Activated naive CD8-positive, alpha-beta T cell treated with anti-CD3 and anti-CD28 coated beads, Interleukin-2, amount 50 U/mL, for 24 hours (primary cell): ENCODE measurements around the gene MGP.
A peak's percentile ranks its signal among the peaks of the same experiment; 100 is the strongest.

Experiments used
- ATAC-seq: fragments of 150-1000 bp; cut with Tn5 transposase; one replicate; pipeline ENCODE4 v1.10.0; 2021
- DNase-seq: peaks from one replicate; pipeline ENCODE4 v3.0.0; 2021
- H3K27ac Mint-ChIP-seq: one replicate; pipeline ENCODE4 v1.8.0; 2021; ENCODE audit warnings: mild to moderate bottlenecking, mixed read lengths
- H3K27me3 Mint-ChIP-seq: one replicate; pipeline ENCODE4 v1.8.0; 2021; ENCODE audit warnings: mixed read lengths
- H3K36me3 Mint-ChIP-seq: one replicate; pipeline ENCODE4 v1.8.0; 2021; ENCODE audit warnings: low read depth, mixed read lengths
- H3K4me1 Mint-ChIP-seq: one replicate; pipeline ENCODE4 v1.8.0; 2021; ENCODE audit warnings: mixed read lengths
- H3K4me3 Mint-ChIP-seq: one replicate; pipeline ENCODE4 v1.8.0; 2021; ENCODE audit warnings: mild to moderate bottlenecking, moderate library complexity, mixed read lengths
- H3K9me3 Mint-ChIP-seq: one replicate; pipeline ENCODE4 v1.8.0; 2021; ENCODE audit warnings: mixed read lengths

Gene MGP

DNA sequence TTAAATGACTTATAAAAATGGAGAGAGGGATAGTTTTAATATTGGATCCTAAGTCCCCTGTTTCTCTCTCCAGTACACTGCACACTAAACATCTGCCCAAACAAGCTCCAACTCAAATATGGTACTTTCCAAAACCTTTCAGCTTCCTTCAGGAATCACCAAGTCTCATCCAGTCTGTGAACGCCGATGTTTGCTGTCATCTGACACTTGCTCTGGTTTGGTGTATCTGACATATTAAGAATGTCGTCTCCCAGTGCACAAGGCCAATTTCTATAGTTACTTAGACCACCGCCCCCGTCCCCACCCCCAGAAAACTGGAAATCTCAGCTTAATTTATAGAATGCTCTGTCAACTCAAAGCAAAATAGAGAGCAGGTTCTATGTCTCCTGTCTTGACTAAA is 5.0 kb upstream of the MGP start:
- Mint-ChIP-seq H3K9me3 (no peaks in the 10 kb centered on the region), H3K27ac (no peak overlapping the region), H3K36me3 (no peaks in the 10 kb centered on the region), H3K4me1 (peaks cover 14% of the 10 kb centered on the region), H3K4me3 (no peak overlapping the region), H3K27me3 (peaks cover 10% of the 10 kb centered on the region)
- ATAC-seq, result no peak
- DNase-seq, result no peak

DNA sequence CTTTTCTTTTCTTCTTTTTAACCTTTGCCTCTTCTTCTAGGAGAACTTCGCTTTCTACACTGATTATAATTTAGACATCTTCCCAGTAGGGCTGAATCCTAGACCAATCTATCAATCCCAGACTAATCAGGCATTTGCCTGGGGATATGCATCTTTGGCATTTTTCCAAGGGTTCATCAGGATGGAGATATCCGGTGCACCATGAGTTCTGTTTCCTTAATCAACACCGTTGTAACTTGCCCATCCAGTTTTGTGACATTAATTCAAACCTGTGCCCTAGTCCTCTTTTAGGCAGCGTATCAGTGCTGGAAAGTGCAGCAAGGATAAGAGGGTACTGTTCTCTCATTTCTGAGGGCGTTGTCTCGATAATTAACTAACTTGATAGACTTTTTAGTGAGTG is 617 bp upstream of the MGP start:
- Mint-ChIP-seq H3K4me1 (peaks cover 34% of the 10 kb centered on the region), H3K27me3 (peaks cover 10% of the 10 kb centered on the region), H3K4me3 (no peak overlapping the region), H3K27ac (no peak overlapping the region), H3K9me3 (no peaks in the 10 kb centered on the region), H3K36me3 (no peaks in the 10 kb centered on the region)
- DNase-seq (no peak), ATAC-seq (no peak)

DNA sequence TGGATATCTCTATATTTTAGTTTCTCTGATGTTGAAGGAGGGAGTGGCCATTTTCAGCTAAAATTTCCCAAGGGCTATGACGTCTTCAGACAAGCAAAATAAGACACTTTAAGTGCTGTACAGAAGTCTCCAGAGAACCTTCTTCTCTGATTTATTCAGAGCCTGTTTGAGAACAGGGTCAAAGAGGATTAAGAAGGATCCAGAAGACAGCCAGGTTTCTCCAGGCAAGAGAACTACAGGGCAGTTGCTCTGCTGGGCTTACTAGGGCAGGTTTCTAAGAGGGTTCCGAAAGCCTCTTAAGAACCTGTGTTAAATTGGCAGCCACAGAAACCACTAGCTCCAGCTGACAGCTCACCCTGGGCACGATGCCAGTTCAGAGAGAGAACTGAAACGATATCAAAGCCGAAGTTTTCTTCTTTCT is 1.2 kb downstream of the MGP start:
- peaks cover 42% of the 10 kb centered on the region for H3K4me1 Mint-ChIP-seq
- peak overlapping the region; percentile 46 for H3K4me3 Mint-ChIP-seq
- peak overlapping the region; percentile 33 for H3K27ac Mint-ChIP-seq
- peak; percentile 89 for ATAC-seq
- H3K27me3 Mint-ChIP-seq, result peaks cover 10% of the 10 kb centered on the region
- H3K36me3 Mint-ChIP-seq, result no peaks in the 10 kb centered on the region
- no peaks in the 10 kb centered on the region for H3K9me3 Mint-ChIP-seq
- peak; percentile 76 for DNase-seq

DNA sequence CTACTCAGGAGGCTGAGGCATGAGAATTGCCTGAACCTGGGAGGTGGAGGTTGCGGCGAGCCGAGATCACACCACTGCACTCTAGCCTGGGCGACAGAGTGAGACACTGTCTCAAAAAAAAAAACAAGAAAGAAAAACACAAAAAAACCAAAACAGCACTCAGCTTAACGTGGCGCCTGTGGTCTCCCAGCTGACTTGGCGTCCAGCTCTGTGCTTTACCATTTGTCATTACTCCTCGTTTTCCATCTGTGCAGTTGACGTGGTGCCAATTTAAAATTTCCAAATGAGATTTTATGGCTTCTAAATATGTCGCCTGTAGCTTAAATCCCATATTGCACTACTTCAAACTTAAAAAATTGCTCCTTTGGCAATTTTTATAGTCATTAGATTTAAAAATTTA is 2.0 kb downstream of the MGP start:
- DNase-seq (no peak), ATAC-seq (no peak)
- H3K27ac Mint-ChIP-seq, result no peak overlapping the region
- peaks cover 10% of the 10 kb centered on the region for H3K27me3 Mint-ChIP-seq
- no peaks in the 10 kb centered on the region for H3K9me3 Mint-ChIP-seq
- no peak overlapping the region for H3K4me3 Mint-ChIP-seq
- no peaks in the 10 kb centered on the region for H3K36me3 Mint-ChIP-seq
- H3K4me1 Mint-ChIP-seq, result peaks cover 42% of the 10 kb centered on the region

DNA sequence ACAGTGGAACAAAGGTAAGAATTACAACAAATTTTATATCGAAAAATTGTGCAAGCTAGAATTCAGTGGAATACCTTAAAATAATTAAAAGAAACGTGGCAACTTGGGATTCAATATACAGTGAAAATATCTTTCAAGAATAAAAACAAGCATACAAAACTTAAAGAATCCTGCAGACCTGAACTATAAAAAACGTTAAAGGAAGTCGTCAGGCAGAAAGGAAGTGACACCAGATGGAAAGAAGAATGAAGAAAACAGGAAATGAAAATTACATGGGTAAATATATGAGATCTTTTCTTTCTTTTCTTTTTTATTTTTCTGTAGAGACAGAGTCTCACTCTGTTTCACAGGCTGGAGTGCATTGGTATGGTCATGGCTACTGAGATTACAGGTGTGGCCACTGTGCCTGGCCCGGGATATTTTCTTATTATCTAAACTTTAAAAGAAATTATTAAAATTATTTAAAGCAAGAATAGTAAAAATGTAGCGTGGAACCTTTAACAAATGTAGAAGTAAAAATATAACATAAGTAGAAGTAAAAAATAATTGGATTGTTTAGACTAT is 4.7 kb downstream of the MGP start:
- Mint-ChIP-seq H3K36me3 (no peaks in the 10 kb centered on the region), H3K9me3 (no peaks in the 10 kb centered on the region), H3K27ac (peak overlapping the region; percentile 59), H3K4me1 (peaks cover 31% of the 10 kb centered on the region), H3K27me3 (no peaks in the 10 kb centered on the region), H3K4me3 (peak overlapping the region; percentile 32)
- DNase-seq, result no peak
- ATAC-seq, result no peak

DNA sequence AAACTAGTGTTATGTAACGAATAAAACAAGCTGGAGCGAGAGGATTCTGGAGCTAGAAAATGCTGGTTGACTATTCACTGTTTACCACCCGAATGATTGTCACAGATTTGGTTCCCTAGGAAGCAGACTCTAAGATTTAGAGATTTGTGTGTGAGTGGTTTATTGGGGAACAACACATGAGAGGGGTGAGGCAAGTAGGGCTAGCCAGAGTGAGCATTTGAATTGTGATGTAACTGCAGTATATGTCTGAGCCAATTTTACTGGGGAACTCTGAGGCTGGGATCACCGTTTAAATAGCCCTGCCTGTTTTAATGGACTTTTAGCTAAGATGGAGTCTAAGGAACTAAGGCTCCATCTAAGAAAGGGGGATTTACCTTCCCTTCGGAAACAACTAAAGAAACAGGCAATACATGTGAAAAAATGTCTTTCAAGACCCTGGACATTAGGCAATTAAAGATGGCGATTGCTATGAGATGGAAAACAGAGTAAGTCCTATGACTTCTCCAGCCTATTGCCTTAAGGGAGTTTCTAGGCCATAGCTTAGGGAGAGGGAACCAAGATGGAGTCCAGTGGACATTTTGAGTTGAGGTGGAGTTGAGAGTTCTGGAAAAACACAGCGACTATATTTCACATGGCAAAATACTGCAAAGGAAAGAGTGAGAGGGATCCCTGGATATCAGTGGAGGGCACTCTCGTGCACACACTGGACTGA is 6.3 kb downstream of the MGP start:
- no peaks in the 10 kb centered on the region for H3K27me3 Mint-ChIP-seq
- H3K27ac Mint-ChIP-seq, result no peak overlapping the region
- H3K36me3 Mint-ChIP-seq, result no peaks in the 10 kb centered on the region
- ATAC-seq (no peak), DNase-seq (no peak)
- H3K9me3 Mint-ChIP-seq, result no peaks in the 10 kb centered on the region
- H3K4me3 Mint-ChIP-seq, result no peak overlapping the region
- peaks cover 18% of the 10 kb centered on the region for H3K4me1 Mint-ChIP-seq

DNA sequence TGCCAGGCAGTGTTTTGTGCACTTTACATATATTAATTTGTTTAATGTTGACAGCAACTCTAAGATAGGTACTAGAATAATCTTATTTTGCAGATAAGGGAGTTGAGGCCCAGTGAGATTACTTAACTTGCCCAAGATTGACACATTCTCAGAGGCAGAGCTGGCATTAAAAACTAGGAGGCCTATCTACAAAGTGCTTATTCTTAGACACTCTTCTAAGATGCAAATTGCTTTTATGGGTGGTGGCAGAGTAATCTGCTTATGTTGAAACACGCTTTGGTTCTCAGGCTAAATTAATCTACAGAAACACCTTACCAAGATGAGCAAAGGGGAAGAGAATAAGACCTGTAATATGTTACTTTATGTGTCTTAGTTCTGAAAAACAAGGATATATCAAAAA is 7.2 kb downstream of the MGP start:
- no peaks in the 10 kb centered on the region for H3K36me3 Mint-ChIP-seq
- no peak for DNase-seq
- ATAC-seq, result no peak
- no peak overlapping the region for H3K27ac Mint-ChIP-seq
- H3K9me3 Mint-ChIP-seq, result no peaks in the 10 kb centered on the region
- no peaks in the 10 kb centered on the region for H3K27me3 Mint-ChIP-seq
- H3K4me1 Mint-ChIP-seq, result peaks cover 15% of the 10 kb centered on the region
- no peak overlapping the region for H3K4me3 Mint-ChIP-seq

DNA sequence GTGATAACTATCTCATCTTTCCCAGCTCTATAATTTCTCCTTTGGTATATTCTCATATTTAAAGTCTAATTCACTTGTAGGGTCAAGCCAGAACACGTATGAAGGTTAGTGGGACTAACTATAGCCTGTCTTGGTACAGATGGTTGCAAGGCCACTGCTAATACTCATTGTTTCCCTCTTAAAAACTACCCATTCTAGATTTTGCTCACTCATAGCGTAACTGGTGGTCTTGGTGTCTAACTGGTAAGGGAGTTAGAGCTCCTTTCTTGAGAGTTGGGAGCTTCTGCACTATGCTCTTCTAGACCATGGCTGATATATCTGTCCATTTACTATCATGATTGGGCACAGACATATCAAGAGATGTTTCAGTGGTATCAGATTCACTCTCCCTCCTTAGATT is 8.8 kb downstream of the MGP start:
- no peak overlapping the region for H3K4me3 Mint-ChIP-seq
- no peaks in the 10 kb centered on the region for H3K36me3 Mint-ChIP-seq
- no peak for DNase-seq
- H3K9me3 Mint-ChIP-seq, result no peaks in the 10 kb centered on the region
- peaks cover 12% of the 10 kb centered on the region for H3K4me1 Mint-ChIP-seq
- peak; percentile 40 for ATAC-seq
- no peak overlapping the region for H3K27ac Mint-ChIP-seq
- no peaks in the 10 kb centered on the region for H3K27me3 Mint-ChIP-seq

DNA sequence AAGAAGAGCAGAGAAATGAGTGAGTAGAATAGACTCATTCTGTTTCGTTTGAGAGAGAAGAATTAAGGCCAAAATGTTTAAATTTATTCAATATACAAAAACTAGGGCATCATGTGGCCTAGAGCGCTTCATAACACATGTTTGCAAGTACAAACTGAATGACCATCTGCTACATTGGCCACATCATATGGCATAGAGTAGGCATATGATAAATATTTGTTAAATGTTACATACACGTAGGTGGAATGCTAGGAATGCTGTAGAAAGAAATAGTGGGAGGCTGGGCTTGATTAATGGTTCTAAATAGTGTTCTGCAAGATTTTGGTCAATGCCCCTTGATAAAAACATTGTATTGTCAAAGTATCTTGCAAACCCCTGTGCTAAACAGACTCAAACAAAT is 10.8 kb downstream of the MGP start:
- no peak overlapping the region for H3K27ac Mint-ChIP-seq
- DNase-seq (no peak), ATAC-seq (no peak)
- no peaks in the 10 kb centered on the region for H3K9me3 Mint-ChIP-seq
- no peak overlapping the region for H3K4me3 Mint-ChIP-seq
- no peaks in the 10 kb centered on the region for H3K36me3 Mint-ChIP-seq
- H3K4me1 Mint-ChIP-seq, result no peaks in the 10 kb centered on the region
- no peaks in the 10 kb centered on the region for H3K27me3 Mint-ChIP-seq

DNA sequence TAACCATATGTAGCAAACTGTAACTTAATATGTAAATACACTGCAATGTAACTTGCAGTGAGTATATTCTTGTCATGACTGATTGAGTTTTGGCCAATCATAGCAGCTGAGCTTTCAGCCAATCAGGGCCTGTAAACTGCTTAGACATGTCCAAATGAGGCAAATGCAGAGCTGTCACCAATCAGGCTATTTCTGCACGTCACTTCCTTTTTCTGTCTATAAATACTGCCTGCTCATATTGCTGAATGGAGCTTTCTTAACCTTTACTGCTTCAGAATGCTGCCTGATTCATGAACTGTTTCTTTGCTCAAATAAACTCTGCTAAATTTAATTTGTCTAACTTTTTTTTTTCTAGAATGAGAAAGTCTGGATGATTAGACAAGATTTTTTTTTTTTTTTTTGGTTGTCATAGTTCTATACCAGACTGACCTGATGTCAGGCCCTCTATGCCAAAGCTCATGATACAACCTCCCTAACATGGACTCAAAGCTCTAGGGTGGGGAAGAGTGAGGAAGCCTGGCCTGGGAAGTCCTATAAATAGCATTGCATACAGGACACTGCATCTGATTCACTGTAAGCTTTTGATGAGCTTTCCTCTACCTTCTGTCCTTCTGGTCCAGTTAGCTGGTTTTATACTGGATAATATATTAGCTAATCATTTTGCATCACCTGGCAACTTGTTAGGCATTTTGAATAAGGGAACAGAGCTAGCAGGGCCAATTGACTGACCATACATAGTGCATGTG is 12.0 kb downstream of the MGP start:
- no peaks in the 10 kb centered on the region for H3K27me3 Mint-ChIP-seq
- no peak for DNase-seq
- ATAC-seq, result no peak
- H3K4me1 Mint-ChIP-seq, result no peaks in the 10 kb centered on the region
- no peak overlapping the region for H3K4me3 Mint-ChIP-seq
- no peaks in the 10 kb centered on the region for H3K36me3 Mint-ChIP-seq
- no peaks in the 10 kb centered on the region for H3K9me3 Mint-ChIP-seq
- no peak overlapping the region for H3K27ac Mint-ChIP-seq

DNA sequence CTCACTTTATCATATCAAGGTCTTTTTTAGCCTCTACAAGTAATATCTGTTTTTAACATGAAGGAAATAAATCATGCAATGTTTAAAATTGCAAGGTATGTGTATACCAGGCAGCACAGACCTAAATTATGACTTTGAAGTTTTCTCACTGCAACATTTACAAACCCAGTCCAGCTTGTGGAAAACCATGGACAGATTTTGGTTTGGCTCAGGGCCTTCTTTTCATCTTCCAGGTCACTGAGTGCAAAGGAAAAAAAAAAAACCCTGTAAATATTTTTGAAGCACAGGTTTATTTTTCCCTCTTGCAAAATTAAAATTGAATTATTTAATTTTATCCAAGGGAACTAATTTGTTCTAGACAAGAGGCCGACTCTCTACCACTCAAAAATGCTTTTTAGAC is 13.8 kb downstream of the MGP start:
- H3K4me3 Mint-ChIP-seq, result no peak overlapping the region
- no peak for ATAC-seq
- H3K27ac Mint-ChIP-seq, result no peak overlapping the region
- H3K36me3 Mint-ChIP-seq, result peaks cover 3% of the 10 kb centered on the region
- peaks cover 4% of the 10 kb centered on the region for H3K9me3 Mint-ChIP-seq
- peaks cover 3% of the 10 kb centered on the region for H3K27me3 Mint-ChIP-seq
- DNase-seq, result no peak
- H3K4me1 Mint-ChIP-seq, result no peaks in the 10 kb centered on the region

DNA sequence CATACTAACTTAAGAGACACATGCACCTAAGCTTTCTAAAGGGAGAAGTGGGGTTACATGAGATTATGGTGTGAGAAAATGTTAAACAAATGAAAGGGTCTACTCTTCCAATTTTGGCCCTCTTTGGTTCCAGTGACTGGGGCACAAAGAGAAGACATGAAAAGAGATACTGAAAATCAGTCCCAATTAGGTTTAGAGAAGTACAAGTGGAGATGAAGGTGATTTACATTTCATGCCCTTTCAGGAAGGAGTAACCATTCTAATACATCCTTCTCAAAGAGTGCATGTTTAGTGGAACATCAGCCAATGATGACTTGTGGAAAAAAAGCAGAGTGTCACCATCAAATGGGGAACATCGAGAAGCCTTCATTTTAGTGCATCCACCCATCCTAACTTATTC is 14.4 kb downstream of the MGP start:
- H3K4me1 Mint-ChIP-seq, result no peaks in the 10 kb centered on the region
- ATAC-seq (no peak), DNase-seq (no peak)
- H3K27ac Mint-ChIP-seq, result no peak overlapping the region
- H3K36me3 Mint-ChIP-seq, result peaks cover 3% of the 10 kb centered on the region
- H3K4me3 Mint-ChIP-seq, result no peak overlapping the region
- peaks cover 4% of the 10 kb centered on the region for H3K9me3 Mint-ChIP-seq
- H3K27me3 Mint-ChIP-seq, result peaks cover 3% of the 10 kb centered on the region

DNA sequence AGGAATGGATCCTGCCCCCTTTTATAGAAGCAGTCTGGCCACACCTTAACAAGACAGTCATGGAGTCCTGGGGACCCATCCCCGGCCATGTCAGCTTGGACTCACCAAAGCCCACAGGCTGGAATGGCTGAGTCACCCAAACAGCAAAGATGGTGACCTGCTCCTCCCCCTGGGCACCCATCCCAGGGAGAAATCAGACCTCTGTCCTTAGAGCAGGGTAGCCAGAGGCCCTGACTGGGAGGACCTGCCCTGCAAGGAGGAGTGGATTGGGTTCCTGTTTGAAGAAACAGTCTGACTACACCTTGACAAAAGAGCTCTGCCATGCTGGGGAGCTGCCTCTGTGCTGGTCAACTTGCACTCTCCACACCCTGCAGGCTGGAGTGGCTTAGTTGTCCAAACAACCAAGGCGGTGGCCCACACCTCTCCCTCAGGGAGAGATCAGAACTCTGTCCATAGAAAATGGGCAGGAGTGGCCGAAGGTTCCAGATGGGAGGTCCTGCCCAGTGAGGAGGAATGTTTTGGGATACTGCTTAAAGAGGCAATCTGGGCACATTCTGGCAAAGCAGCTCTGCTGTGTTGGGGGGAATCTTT is 16.6 kb downstream of the MGP start:
- no peak overlapping the region for H3K4me3 Mint-ChIP-seq
- no peak for ATAC-seq
- DNase-seq, result no peak
- no peaks in the 10 kb centered on the region for H3K4me1 Mint-ChIP-seq
- H3K27ac Mint-ChIP-seq, result no peak overlapping the region
- H3K36me3 Mint-ChIP-seq, result peaks cover 3% of the 10 kb centered on the region
- H3K27me3 Mint-ChIP-seq, result peaks cover 3% of the 10 kb centered on the region
- H3K9me3 Mint-ChIP-seq, result peaks cover 8% of the 10 kb centered on the region

DNA sequence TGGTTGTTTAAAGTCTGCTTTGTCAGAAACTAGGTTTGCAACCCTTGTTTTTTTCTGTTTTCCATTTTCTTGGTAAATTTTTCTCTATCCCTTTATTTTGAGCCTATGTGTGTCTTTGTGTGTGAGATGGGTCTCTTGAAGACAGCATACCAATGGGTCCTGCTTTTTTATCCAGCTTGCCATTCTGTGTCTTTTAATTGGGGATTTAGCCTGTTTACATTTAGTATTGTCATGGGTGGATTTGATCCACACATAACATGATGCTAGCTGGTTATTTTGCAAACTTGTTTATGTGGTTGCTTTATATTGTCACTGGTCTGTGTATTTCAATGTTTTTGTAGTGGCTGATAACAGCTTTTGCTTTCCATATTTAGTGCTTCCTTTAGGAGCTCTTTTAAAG is 25.2 kb downstream of the MGP start:
- peaks cover 29% of the 10 kb centered on the region for H3K9me3 Mint-ChIP-seq
- no peak for ATAC-seq

DNA sequence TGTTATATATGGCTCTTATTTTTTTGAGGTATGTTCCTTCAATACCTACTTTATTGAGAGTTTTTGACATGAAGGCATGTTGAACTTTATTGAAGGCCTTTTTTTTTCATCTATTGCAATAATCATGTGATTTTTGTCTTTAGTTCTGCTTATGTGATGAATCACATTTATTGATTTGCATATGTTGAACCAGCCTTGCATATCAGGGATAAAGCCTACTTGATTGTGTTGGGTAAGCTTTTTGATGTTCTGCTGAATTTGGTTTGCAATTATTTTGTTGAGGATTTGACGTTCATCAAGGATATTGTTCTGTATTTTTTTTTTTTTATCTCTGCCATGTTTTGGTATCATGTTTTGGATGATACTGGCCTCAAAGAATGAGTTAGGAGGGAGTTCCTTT is 27.1 kb downstream of the MGP start:
- ATAC-seq, result no peak
- Mint-ChIP-seq H3K4me1 (peaks cover 9% of the 10 kb centered on the region), H3K27ac (no peak overlapping the region), H3K9me3 (peaks cover 29% of the 10 kb centered on the region), H3K27me3 (no peaks in the 10 kb centered on the region), H3K36me3 (peaks cover 8% of the 10 kb centered on the region), H3K4me3 (no peak overlapping the region)
- no peak for DNase-seq

More for the DNA sequence above, 25.2 kb downstream of the MGP start:
- Mint-ChIP-seq H3K27me3 (no peaks in the 10 kb centered on the region), H3K36me3 (peaks cover 8% of the 10 kb centered on the region), H3K4me1 (peaks cover 7% of the 10 kb centered on the region), H3K27ac (no peak overlapping the region), H3K4me3 (no peak overlapping the region)
- no peak for DNase-seq
